Renal cortical epithelial cell (primary cell): ENCODE data around the gene SRGAP2B. TPM values are rescaled to one million over a fixed set of nuclear protein-coding genes. Genes with fewer than 3 reads are reported as not detected.
"Not testable (repeated sequence)": the region's sequence is repeated elsewhere in the genome, so short reads cannot be mapped to it uniquely, and the experiment has no call there.

ENCODE experiments used
- DNase-seq: peaks from one replicate; pipeline ENCODE4 v3.0.0-alpha.2; 2011; ENCODE audit warnings: low read depth
- total RNA-seq: library from RNA; depleted of rRNA; stranded (reverse); fragments of >200 nt; gene quantifications from 2 replicates; pipeline ENCODE4 v1.2.3, GENCODE V29; 2014

SRGAP2B gene
- total RNA-seq, 1 donor from 2014 or later, result 68.8 TPM

GRCh38 chr1:145082483-145083255 is 12.5 kb downstream of the SRGAP2B start:
- not testable (repeated sequence) for DNase-seq

- DNase-seq, result not testable (repeated sequence)
These were observed 14.9 kb downstream of the SRGAP2B start for GRCh38 chr1:145080193-145080592.

GRCh38 chr1:145079737-145080136 is 15.4 kb downstream of the SRGAP2B start:
- not testable (repeated sequence) for DNase-seq

- not testable (repeated sequence) for DNase-seq
These were observed 16.2 kb downstream of the SRGAP2B start for GRCh38 chr1:145078787-145079370.

GRCh38 chr1:145077872-145078786 is 17.0 kb downstream of the SRGAP2B start:
- not testable (repeated sequence) for DNase-seq

- DNase-seq, result not testable (repeated sequence)
These were observed 18.3 kb downstream of the SRGAP2B start for GRCh38 chr1:145076877-145077276.

- DNase-seq, result not testable (repeated sequence)
These were observed 21.0 kb downstream of the SRGAP2B start for GRCh38 chr1:145074021-145074559.

- DNase-seq, result not testable (repeated sequence)
These were observed 23.6 kb downstream of the SRGAP2B start for GRCh38 chr1:145071569-145071968.

GRCh38 chr1:145066486-145066885 is 28.6 kb downstream of the SRGAP2B start:
- not testable (repeated sequence) for DNase-seq

- not testable (repeated sequence) for DNase-seq
These were observed 29.8 kb downstream of the SRGAP2B start for GRCh38 chr1:145065194-145065826.

GRCh38 chr1:145063941-145064648 is 31.0 kb downstream of the SRGAP2B start:
- DNase-seq, result not testable (repeated sequence)

GRCh38 chr1:145063285-145063684 is 31.8 kb downstream of the SRGAP2B start:
- not testable (repeated sequence) for DNase-seq

- not testable (repeated sequence) for DNase-seq
These were observed 36.9 kb downstream of the SRGAP2B start for GRCh38 chr1:145058184-145058583.

- not testable (repeated sequence) for DNase-seq
These were observed 39.8 kb downstream of the SRGAP2B start for GRCh38 chr1:145055217-145055760.

GRCh38 chr1:145053428-145053827 is 41.7 kb downstream of the SRGAP2B start:
- not testable (repeated sequence) for DNase-seq

GRCh38 chr1:145052019-145052776 is 42.9 kb downstream of the SRGAP2B start:
- DNase-seq, result not testable (repeated sequence)

- not testable (repeated sequence) for DNase-seq
These were observed 46.8 kb downstream of the SRGAP2B start for GRCh38 chr1:145048181-145048856.

- not testable (repeated sequence) for DNase-seq
These were observed 47.6 kb downstream of the SRGAP2B start for GRCh38 chr1:145047553-145047952.
